ENCODE data around the gene VSX1. TPM values are rescaled to one million over a fixed set of nuclear protein-coding genes. Genes with fewer than 3 reads are reported as not detected.

VSX1 gene
- total and polyA plus RNA-seq, 8 donors, result 0.05 TPM; not detected in 7

DNA sequence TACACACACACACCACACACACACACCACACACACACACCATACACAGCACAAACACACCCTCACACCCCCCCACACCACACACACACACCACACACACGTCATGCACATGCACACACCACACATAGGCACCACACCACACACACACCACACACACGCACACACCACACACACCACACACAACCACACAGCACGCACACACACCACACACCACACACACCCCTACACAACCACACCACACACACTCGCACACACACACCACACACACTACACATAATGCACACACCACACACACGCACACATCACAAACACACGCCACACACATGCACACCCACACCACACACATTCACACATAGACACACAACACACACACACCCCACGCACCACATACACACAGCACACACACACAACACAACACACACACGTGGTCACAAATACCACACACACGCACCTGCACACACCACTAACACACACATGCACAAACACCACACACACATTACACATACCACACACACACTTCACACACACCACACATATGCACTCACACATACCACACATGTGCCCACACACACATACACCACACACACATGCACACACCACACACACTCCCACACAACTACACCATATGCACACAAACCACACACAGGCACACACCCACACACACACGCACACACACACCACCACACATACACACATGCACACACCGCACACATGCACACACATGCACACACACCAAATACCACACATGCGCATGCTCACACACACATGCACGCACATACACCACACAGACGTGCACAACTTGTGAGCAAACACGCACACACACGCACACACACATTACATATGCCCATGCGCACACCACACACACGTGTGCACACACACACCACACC is 14.6 kb downstream of the VSX1 start:
- Histone ChIP-seq H3K27ac (no peak overlapping the region), H3K9me3 (no peaks in the 10 kb centered on the region), H3K4me1 (peaks cover 5 to 19% (median 10%) of the 10 kb centered on the region in 4 donors), H3K27me3 (peaks cover 0 to 28% (median 0%) of the 10 kb centered on the region in 3 donors), H3K4me3 (no peak overlapping the region), H3K36me3 (no peaks in the 10 kb centered on the region)
- whole genome bisulfite sequencing, 5 donors, result 89 to 95% (median 92%) methylated on average over 18 of the region's 18 CpGs
- peak in 1 of 2 donors; percentile 7 for DNase-seq
- TF ChIP-seq POLR2AphosphoS5 (IDR thresholded peaks at IDR 0.05), result no peak
- TF ChIP-seq EP300 (IDR thresholded peaks at IDR 0.05), result no peak
- TF ChIP-seq POLR2A (IDR thresholded peaks at IDR 0.05), result no peak
- TF ChIP-seq, protein P1, sequence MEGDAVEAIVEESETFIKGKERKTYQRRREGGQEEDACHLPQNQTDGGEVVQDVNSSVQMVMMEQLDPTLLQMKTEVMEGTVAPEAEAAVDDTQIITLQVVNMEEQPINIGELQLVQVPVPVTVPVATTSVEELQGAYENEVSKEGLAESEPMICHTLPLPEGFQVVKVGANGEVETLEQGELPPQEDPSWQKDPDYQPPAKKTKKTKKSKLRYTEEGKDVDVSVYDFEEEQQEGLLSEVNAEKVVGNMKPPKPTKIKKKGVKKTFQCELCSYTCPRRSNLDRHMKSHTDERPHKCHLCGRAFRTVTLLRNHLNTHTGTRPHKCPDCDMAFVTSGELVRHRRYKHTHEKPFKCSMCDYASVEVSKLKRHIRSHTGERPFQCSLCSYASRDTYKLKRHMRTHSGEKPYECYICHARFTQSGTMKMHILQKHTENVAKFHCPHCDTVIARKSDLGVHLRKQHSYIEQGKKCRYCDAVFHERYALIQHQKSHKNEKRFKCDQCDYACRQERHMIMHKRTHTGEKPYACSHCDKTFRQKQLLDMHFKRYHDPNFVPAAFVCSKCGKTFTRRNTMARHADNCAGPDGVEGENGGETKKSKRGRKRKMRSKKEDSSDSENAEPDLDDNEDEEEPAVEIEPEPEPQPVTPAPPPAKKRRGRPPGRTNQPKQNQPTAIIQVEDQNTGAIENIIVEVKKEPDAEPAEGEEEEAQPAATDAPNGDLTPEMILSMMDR (IDR thresholded peaks at IDR 0.05), result no peak
- intact Hi-C loops (cut with DNase I; ENCODE audit: low total_unique reads), result no loop called here

DNA sequence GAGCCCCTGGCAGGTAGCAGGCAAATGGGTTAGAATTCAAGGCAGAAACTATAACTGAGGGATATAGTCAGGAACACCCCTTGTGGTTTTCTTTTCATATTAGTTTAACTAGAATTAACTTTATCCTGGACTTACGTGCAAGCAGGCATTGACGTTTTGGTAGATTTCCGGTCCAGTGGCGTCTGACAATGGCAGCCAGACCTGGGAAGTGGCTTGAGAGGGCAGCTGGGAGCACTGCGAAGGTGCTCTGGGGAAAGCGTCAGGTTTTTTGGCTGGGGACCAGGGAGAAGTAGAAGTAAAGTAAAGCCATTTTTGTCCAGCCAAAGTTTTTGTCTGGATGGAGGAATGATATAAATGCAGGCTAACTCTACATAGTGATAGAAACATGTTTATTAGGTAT is 15.6 kb downstream of the VSX1 start:
- intact Hi-C loops (cut with DNase I; ENCODE audit: low total_unique reads), result no loop called here
- 15 to 30% (median 17%) methylated on average over 6 of the region's 6 CpGs for WGBS, 5 donors
- H3K27ac ChIP-seq, result no peak overlapping the region
- H3K27me3 ChIP-seq, result peaks cover 0 to 18% (median 0%) of the 10 kb centered on the region in 3 donors
- H3K4me3 ChIP-seq, result no peak overlapping the region
- H3K4me1 ChIP-seq, result peaks cover 5 to 20% (median 13%) of the 10 kb centered on the region in 4 donors
- DNase-seq, result peak in 1 of 2 donors; percentile 23
- TF ChIP-seq, protein P1 (IDR thresholded peaks at IDR 0.05), result no peak
- TF ChIP-seq EP300 (IDR thresholded peaks at IDR 0.05), result no peak
- no peak for TF ChIP-seq POLR2AphosphoS5 (IDR thresholded peaks at IDR 0.05)
- no peak for TF ChIP-seq POLR2A (IDR thresholded peaks at IDR 0.05)
- no peaks in the 10 kb centered on the region for H3K9me3 ChIP-seq
- H3K36me3 ChIP-seq, result no peaks in the 10 kb centered on the region

DNA sequence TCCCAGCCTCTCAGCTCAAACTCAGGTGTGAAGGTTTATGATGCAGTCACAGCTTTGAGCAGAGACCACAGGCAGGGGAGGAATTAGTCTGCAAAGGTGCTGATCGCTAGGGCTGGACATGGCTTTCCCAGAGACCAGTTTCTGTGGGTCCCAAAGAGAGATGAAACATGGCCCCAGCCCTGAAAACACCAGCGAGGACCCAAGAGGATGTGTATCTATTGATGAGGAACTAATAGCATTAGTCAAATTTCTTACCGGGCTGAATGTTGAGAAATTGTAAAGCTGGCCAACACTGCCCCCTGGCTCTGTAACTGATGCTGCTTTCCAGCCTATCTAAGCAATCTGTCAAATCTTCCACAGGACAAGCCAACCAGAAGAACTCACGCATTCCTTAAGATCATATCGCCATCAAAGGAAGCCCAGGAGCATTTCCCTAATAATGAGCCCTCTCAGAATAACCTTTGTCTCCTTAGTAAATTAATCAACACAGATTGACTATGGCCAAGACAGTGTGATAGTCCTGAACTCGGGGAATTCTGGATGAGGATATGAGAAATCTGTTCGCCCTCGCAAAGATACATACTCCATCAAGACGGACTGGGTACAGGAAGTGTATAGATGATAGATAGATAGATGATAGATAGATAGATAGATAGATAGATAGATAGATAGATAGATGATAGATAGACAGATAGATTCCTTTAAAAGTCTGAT is 16.2 kb downstream of the VSX1 start:
- DNase-seq, result peak; percentile 73 to 86
- H3K4me1 ChIP-seq, result peaks cover 5 to 24% (median 18%) of the 10 kb centered on the region in 4 donors
- intact Hi-C loops (cut with DNase I; ENCODE audit: low total_unique reads), result loop anchor here (2.0 kb wide), 1 partner anchor 71 kb away; no protein-coding TSS in a partner anchor
- H3K4me3 ChIP-seq, result no peak overlapping the region
- TF ChIP-seq POLR2AphosphoS5 (IDR thresholded peaks at IDR 0.05), result peak in 1 of 3 donors; percentile 24
- TF ChIP-seq, protein P1 (IDR thresholded peaks at IDR 0.05), result peak in 5 of 7 experiments; percentile 55 to 91 (median 78)
- no peak for TF ChIP-seq POLR2A (IDR thresholded peaks at IDR 0.05)
- peaks cover 0 to 12% (median 0%) of the 10 kb centered on the region in 3 donors for H3K27me3 ChIP-seq
- H3K36me3 ChIP-seq, result no peaks in the 10 kb centered on the region
- no peak overlapping the region for H3K27ac ChIP-seq
- 20 to 28% (median 26%) methylated on average over 9 of the region's 9 CpGs for WGBS, 5 donors
- no peaks in the 10 kb centered on the region for H3K9me3 ChIP-seq

DNA sequence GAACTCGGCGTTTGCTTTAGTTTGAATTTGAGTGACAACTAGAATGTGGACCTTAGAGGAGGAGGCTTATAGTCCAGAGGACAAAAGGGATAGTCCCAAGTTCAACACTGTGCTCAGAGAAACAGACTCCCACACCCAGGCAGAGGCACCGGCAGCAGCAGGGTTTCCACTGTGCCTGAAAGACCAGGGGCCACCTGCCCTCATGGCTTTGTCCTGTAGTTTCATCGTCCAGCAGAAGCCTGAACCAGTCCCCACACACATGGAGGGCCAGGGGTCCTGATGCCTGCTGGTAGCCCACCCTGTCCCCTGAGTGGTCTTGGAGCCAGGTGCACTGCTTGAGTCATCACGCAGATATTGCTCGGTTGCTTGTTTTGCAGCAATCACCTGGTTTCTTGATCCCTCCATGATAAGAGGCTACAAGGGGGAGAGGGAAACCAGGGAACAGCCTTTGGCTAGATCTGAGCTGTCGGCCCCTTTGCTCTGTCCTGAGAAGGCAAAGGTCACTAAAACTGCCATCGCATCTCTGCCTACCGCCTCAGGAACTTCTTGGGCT is 16.8 kb downstream of the VSX1 start:
- Histone ChIP-seq H3K27ac (no peak overlapping the region), H3K4me1 (peaks cover 5 to 31% (median 21%) of the 10 kb centered on the region in 4 donors), H3K27me3 (peaks cover 0 to 6% (median 0%) of the 10 kb centered on the region in 3 donors), H3K9me3 (no peaks in the 10 kb centered on the region), H3K4me3 (no peak overlapping the region), H3K36me3 (no peaks in the 10 kb centered on the region)
- peak in 1 of 2 donors; percentile 11 for DNase-seq
- TF ChIP-seq POLR2A (IDR thresholded peaks at IDR 0.05) (no peak), EP300 (IDR thresholded peaks at IDR 0.05) (no peak), POLR2AphosphoS5 (IDR thresholded peaks at IDR 0.05) (no peak)
- TF ChIP-seq, protein P1 (IDR thresholded peaks at IDR 0.05), result no peak
- intact Hi-C loops (cut with DNase I; ENCODE audit: low total_unique reads), result loop anchor here (2.0 kb wide), 1 partner anchor 70 kb away; no protein-coding TSS in a partner anchor
- 34 to 57% (median 46%) methylated on average over 8 to 9 of the region's 9 CpGs for WGBS, 5 donors

Data from stomach (tissue), 9 donors.